CD4-positive, alpha-beta T cell treated with Interferon alpha-2 for 1 hour (primary cell): Measurements from ENCODE around the gene MTNR1A.
"Not testable (repeated sequence)": the region's sequence is repeated elsewhere in the genome, so short reads cannot be mapped to it uniquely, and the experiment has no call there.

ENCODE experiments used
- DNase-seq, 2 donors: peaks; one replicate each; pipeline ENCODE4 v3.0.0-alpha.2; 2020 to 2022

MTNR1A gene

GRCh38 chr4:186561748-186562147 lies 6.4 kb upstream of the MTNR1A start:
- no peak for DNase-seq

GRCh38 chr4:186560647-186561046 lies 5.3 kb upstream of the MTNR1A start:
- DNase-seq: no peak

GRCh38 chr4:186557486-186557885 lies 2.1 kb upstream of the MTNR1A start:
- no peak for DNase-seq

GRCh38 chr4:186557061-186557460 lies 1.7 kb upstream of the MTNR1A start:
- DNase-seq: no peak

- DNase-seq: no peak
These were observed 841 bp downstream of the MTNR1A start for GRCh38 chr4:186554539-186554913.

- DNase-seq: no peak
These were observed 1.6 kb downstream of the MTNR1A start for GRCh38 chr4:186553717-186554116.

GRCh38 chr4:186551849-186552248 lies 3.5 kb downstream of the MTNR1A start:
- DNase-seq: no peak

- DNase-seq: no peak
These were observed 9.9 kb downstream of the MTNR1A start for GRCh38 chr4:186545436-186545835.

GRCh38 chr4:186543206-186543605 lies 12.2 kb downstream of the MTNR1A start:
- DNase-seq: no peak

- no peak for DNase-seq
These were observed 13.6 kb downstream of the MTNR1A start for GRCh38 chr4:186541801-186542200.

GRCh38 chr4:186537843-186538521 lies 17.4 kb downstream of the MTNR1A start:
- no peak for DNase-seq

- DNase-seq: no peak
These were observed 19.1 kb downstream of the MTNR1A start for GRCh38 chr4:186536285-186536684.

- DNase-seq: no peak
These were observed 21.3 kb downstream of the MTNR1A start for GRCh38 chr4:186534056-186534455.

- DNase-seq: not testable (repeated sequence)
These were observed 31.4 kb downstream of the MTNR1A start for GRCh38 chr4:186523927-186524326.

- no peak for DNase-seq
These were observed 39.1 kb downstream of the MTNR1A start for GRCh38 chr4:186516287-186516686.

GRCh38 chr4:186514271-186514950 lies 41.0 kb downstream of the MTNR1A start:
- no peak for DNase-seq

- DNase-seq: not testable (repeated sequence)
These were observed 50.6 kb downstream of the MTNR1A start for GRCh38 chr4:186504771-186505170.

GRCh38 chr4:186502231-186502630 lies 53.1 kb downstream of the MTNR1A start:
- no peak for DNase-seq

GRCh38 chr4:186501554-186501953 lies 53.8 kb downstream of the MTNR1A start:
- no peak for DNase-seq

- no peak for DNase-seq
These were observed 54.6 kb downstream of the MTNR1A start for GRCh38 chr4:186500721-186501304.

GRCh38 chr4:186499467-186499866 lies 55.9 kb downstream of the MTNR1A start:
- no peak for DNase-seq

GRCh38 chr4:186497043-186497442 lies 58.3 kb downstream of the MTNR1A start:
- DNase-seq: no peak

GRCh38 chr4:186494496-186494895 lies 60.9 kb downstream of the MTNR1A start:
- no peak for DNase-seq

GRCh38 chr4:186487726-186488125 lies 67.6 kb downstream of the MTNR1A start:
- no peak for DNase-seq
